SK-N-MC (cell line): ENCODE measurements around the gene ACTN3.

Source experiments
- EZH2 ChIP-seq: fragments of 200-600 bp; sonication (generic); IDR thresholded peaks from one replicate; pipeline ENCODE4 v1.6.1; 2017; ENCODE audit warnings: antibody characterized with exemption
- POLR2AphosphoS5 ChIP-seq: IDR thresholded peaks from 2 replicates; pipeline ENCODE4 v1.6.1; 2012; ENCODE audit warnings: mild to moderate bottlenecking, low read depth, low read length, borderline replicate concordance

DNA sequence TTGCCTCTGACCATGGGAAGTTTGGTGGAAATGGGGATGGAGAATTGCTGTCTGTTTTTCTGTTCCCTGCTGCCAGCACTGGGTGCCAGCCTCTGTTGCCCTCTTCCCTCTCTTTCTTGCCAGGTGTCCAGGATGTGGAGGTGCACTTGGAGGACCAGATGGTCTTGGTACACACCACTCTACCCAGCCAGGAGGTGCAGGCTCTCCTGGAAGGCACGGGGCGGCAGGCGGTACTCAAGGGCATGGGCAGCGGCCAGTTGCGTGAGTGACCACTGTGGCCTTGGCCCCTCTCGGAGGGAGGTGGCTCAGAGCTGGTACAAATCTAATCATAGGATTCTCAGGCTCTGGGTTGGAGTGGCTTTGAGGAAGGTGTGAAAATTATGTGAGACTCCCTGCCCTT, 52.3 kb downstream of the ACTN3 start:
- TF ChIP-seq EZH2 (no peak), POLR2AphosphoS5 (no peak)
